Transverse colon (tissue), 4 donors: ENCODE data around the gene FAAH. TPM values are rescaled to one million over a fixed set of nuclear protein-coding genes. Genes with fewer than 3 reads are reported as not detected.

Experiments used
- DNase-seq: peaks from one replicate; pipeline ENCODE4 v3.0.0-alpha.2; 2019
- H3K27ac ChIP-seq, 4 donors: fragments of 200-600 bp; sonication (generic); 2 replicates each; pipeline ENCODE4 v1.5.1; 2016 to 2018; ENCODE audit warnings: inconsistent platforms in 4 of 4
- H3K27me3 ChIP-seq: fragments of 200-600 bp; sonication (generic); 2 replicates; pipeline ENCODE4 v1.5.1; 2017; ENCODE audit warnings: inconsistent platforms
- H3K36me3 ChIP-seq, 4 donors: fragments of 200-600 bp; sonication (generic); 2 replicates each; pipeline ENCODE4 v1.5.1; 2017 to 2019; ENCODE audit warnings: inconsistent platforms in 4 of 4
- H3K4me1 ChIP-seq, 4 donors: fragments of 200-600 bp; sonication (generic); 2 replicates each; pipeline ENCODE4 v1.5.1; 2017 to 2020; ENCODE audit warnings: inconsistent platforms in 4 of 4
- H3K4me3 ChIP-seq, 4 donors: fragments of 200-600 bp; sonication (generic); 1 replicate in 1 of 4; 2 replicates in 3 of 4; pipeline versions ENCODE4 v1.5.1 to v1.6.1; 2017 to 2019; ENCODE audit warnings: inconsistent platforms in 4 of 4
- H3K9me3 ChIP-seq, 2 donors: fragments of 200-600 bp; sonication (generic); 2 replicates each; pipeline ENCODE4 v1.5.1; 2017 to 2019; ENCODE audit warnings: inconsistent platforms in 2 of 2
- EP300 ChIP-seq: sonication (generic); formaldehyde crosslinking; IDR thresholded peaks from one replicate; pipeline ENCODE4 v1.6.1; 2017; ENCODE audit warnings: antibody characterized with exemption, low read depth
- POLR2A ChIP-seq: fragments of 450-650 bp; IDR thresholded peaks from one replicate; pipeline ENCODE4 v1.6.1; 2016; ENCODE audit warnings: antibody characterized with exemption, mild to moderate bottlenecking, moderate library complexity
- POLR2AphosphoS5 ChIP-seq, 3 donors: sonication (generic); formaldehyde crosslinking; IDR thresholded peaks; one replicate each; pipeline ENCODE4 v1.6.1; 2016; ENCODE audit warnings: antibody characterized with exemption in 3 of 3
- WGBS, 2 donors: methylation state at CpG; one replicate each; pipeline ENCODE4 v1.1.5; 2018; ENCODE audit warnings: low coverage in 1 of 2; 5-methylcytosine and 5-hydroxymethylcytosine counted together
- in situ Hi-C, 4 donors: fragments of 200-750 bp; cut with MboI; loops; one replicate each; pipeline versions ENCODE4 v1.15.0 to v1.15.1; 2017; ENCODE audit warnings: low sequenced_read_pairs in 3 of 4, low pct_ligation_motif_present in 1 of 4, low pct_unique_long_range_greater_than_20kb in 1 of 4
- intact Hi-C: fragments of 100-400 bp; cut with DNase I; formaldehyde crosslinking; loops from one replicate; pipeline ENCODE4 v1.15.1; 2023; ENCODE audit warnings: low total_unique reads
- total RNA-seq, 4 donors: library from RNA; depleted of rRNA; stranded (reverse); fragments of >200 nt; gene quantifications; one replicate each; pipeline ENCODE4 v1.1.0, GENCODE V29; 2016
- TF ChIP-seq, protein P1 (sequence below), 5 experiments: fragments of 200-600 bp in 3 of 5; fragments of 450-650 bp in 2 of 5; sonication (generic) in 3 of 5; IDR thresholded peaks; 1 replicate in 2 of 5; 2 replicates in 3 of 5; pipeline ENCODE4 v1.5.1; 2016 to 2017; ENCODE audit warnings: antibody characterized with exemption in 5 of 5, inconsistent platforms in 3 of 5, mild to moderate bottlenecking in 2 of 5, moderate library complexity in 1 of 5

The FAAH gene
- total RNA-seq, 4 donors from 2014 or later: 90.8 to 349 (median 141) TPM

DNA sequence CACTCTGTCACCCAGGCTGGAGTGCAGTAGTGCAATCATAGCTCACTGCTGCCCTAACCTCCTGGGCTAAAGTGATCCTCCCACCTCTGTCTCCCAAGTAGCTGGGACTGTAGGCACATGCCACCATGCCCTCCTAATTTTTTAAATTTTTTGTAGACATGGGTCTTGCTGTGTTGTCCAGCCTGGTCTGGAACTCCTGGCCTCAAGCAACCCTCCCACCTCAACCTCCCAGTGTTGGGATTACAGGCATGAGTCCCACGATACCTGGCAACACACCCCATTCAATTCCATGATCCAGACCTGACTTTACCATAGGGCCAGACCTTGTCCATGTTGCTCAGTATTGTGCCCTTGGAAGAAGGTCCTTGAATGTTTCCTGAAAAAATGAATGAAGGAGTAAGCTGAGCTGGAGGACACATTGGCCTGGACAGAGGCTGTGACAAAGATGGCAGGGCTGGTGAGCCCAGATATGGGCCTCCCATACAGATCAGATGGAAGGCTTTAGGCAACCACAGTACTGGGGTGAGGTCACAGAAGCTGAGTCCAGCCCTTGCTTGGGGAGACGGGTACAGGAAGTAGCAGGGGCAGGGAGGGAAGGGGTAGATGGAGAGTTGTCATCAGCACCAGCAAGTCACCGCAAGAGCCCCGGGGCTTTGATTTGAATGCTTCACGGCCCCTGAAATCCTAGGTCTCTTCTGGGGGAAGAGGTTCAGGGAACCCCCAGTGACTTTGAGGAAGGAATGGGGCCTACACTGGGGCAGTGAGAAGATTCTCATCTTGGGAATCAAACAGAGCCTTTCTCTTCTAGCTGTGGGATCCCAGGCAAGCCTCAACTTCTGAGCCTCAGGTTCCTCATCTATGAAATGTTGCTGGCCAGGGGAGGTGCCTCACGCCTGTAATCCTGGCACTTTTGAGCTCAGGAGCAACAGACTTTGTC is 55.4 kb downstream of the FAAH start:
- H3K4me3 ChIP-seq: no peak overlapping the region
- intact Hi-C loops: no loop called here
- no peak overlapping the region for H3K27ac ChIP-seq
- in situ Hi-C loops: loop anchor here in 3 of 4 donors (10.0 to 25.0 kb wide), 2 partner anchors 75 to 288 kb away; no protein-coding TSS in a partner anchor
- H3K36me3 ChIP-seq: no peaks in the 10 kb centered on the region
- peaks cover 0 to 11% (median 7%) of the 10 kb centered on the region in 4 donors for H3K4me1 ChIP-seq
- H3K9me3 ChIP-seq: no peaks in the 10 kb centered on the region
- peaks cover 65% of the 10 kb centered on the region for H3K27me3 ChIP-seq
- TF ChIP-seq EP300 (no peak), POLR2AphosphoS5 (IDR thresholded peaks at IDR 0.05) (no peak), POLR2A (no peak)
- TF ChIP-seq, protein P1, sequence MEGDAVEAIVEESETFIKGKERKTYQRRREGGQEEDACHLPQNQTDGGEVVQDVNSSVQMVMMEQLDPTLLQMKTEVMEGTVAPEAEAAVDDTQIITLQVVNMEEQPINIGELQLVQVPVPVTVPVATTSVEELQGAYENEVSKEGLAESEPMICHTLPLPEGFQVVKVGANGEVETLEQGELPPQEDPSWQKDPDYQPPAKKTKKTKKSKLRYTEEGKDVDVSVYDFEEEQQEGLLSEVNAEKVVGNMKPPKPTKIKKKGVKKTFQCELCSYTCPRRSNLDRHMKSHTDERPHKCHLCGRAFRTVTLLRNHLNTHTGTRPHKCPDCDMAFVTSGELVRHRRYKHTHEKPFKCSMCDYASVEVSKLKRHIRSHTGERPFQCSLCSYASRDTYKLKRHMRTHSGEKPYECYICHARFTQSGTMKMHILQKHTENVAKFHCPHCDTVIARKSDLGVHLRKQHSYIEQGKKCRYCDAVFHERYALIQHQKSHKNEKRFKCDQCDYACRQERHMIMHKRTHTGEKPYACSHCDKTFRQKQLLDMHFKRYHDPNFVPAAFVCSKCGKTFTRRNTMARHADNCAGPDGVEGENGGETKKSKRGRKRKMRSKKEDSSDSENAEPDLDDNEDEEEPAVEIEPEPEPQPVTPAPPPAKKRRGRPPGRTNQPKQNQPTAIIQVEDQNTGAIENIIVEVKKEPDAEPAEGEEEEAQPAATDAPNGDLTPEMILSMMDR (IDR thresholded peaks at IDR 0.05): no peak
- no peak for DNase-seq
- 70 to 80% methylated on average over 2 to 6 of the region's 6 CpGs for WGBS, 2 donors

- H3K4me1 ChIP-seq: peaks cover 0 to 11% (median 7%) of the 10 kb centered on the region in 4 donors
- TF ChIP-seq, protein P1 (IDR thresholded peaks at IDR 0.05): no peak
- no peak for TF ChIP-seq EP300
- no peak for TF ChIP-seq POLR2A
- no peak for DNase-seq
- H3K4me3 ChIP-seq: no peak overlapping the region
- whole genome bisulfite sequencing, 2 donors: 57% methylated on average over 1 of the region's 1 CpG; no CpG with 5 or more reads in 1 of the 2 donors
- no peaks in the 10 kb centered on the region for H3K36me3 ChIP-seq
- H3K9me3 ChIP-seq: no peaks in the 10 kb centered on the region
- H3K27ac ChIP-seq: no peak overlapping the region
- in situ Hi-C loops (loop anchor here in 2 of 4 donors (25.0 kb wide), 1 partner anchor 287 kb away; no protein-coding TSS in a partner anchor), intact Hi-C loops (no loop called here)
- peaks cover 63% of the 10 kb centered on the region for H3K27me3 ChIP-seq
Measured at GRCh38 chr1:46450160-46450517, 56.0 kb downstream of the FAAH start.

- intact Hi-C loops: no loop called here
Measured at GRCh38 chr1:46451948-46452930, 58.1 kb downstream of the FAAH start.

More at GRCh38 chr1:46451948-46452930, 58.1 kb downstream of the FAAH start:
- DNase-seq: no peak
- TF ChIP-seq, protein P1 (IDR thresholded peaks at IDR 0.05): no peak
- no peak for TF ChIP-seq EP300
- no peak for TF ChIP-seq POLR2A
- TF ChIP-seq POLR2AphosphoS5 (IDR thresholded peaks at IDR 0.05): no peak
- in situ Hi-C loops: loop anchor here in 2 of 4 donors (25.0 kb wide), 1 partner anchor 285 kb away; no protein-coding TSS in a partner anchor
- Histone ChIP-seq H3K4me3 (no peak overlapping the region), H3K36me3 (no peaks in the 10 kb centered on the region), H3K27me3 (peaks cover 42% of the 10 kb centered on the region), H3K9me3 (no peaks in the 10 kb centered on the region), H3K4me1 (peaks cover 0 to 11% (median 7%) of the 10 kb centered on the region in 4 donors), H3K27ac (no peak overlapping the region)
- 57 to 79% methylated on average over 1 to 5 of the region's 5 CpGs for WGBS, 2 donors
